ENCODE measurements around the gene PTCSC3. TPM values are rescaled to one million over a fixed set of nuclear protein-coding genes. Genes with fewer than 3 reads are reported as not detected.

The PTCSC3 gene
- total RNA-seq, 1 donor, result not detected

- Histone ChIP-seq H3K4me3 (ENCODE audit: insufficient read depth, low read length) (no peak overlapping the region), H3K27me3 (ENCODE audit: insufficient read depth, low read length) (no peaks in the 10 kb centered on the region), H3K9me3 (ENCODE audit: low read depth, low read length) (no peaks in the 10 kb centered on the region), H3K27ac (ENCODE audit: low read depth, low read length) (no peak overlapping the region), H2AFZ (ENCODE audit: low read length) (no peak overlapping the region), H3K79me2 (ENCODE audit: insufficient read depth, low read length) (no peaks in the 10 kb centered on the region), H3K4me1 (ENCODE audit: insufficient read depth, low read length) (no peaks in the 10 kb centered on the region), H3K36me3 (ENCODE audit: insufficient read depth, low read length) (no peaks in the 10 kb centered on the region), H3K4me2 (ENCODE audit: insufficient read depth, low read length) (no peak overlapping the region), H4K20me1 (ENCODE audit: insufficient read depth, low read length) (no peaks in the 10 kb centered on the region)
- DNase-seq (ENCODE audit: insufficient read length, low spot score, missing footprints), result no peak
- TF ChIP-seq CTCF (IDR thresholded peaks at IDR 0.05; ENCODE audit: extremely low read depth, low read depth, low read length), result no peak
Observed at GRCh38 chr14:36086629-36087395, 89.7 kb downstream of the PTCSC3 start.

- no peak overlapping the region for H3K4me3 ChIP-seq (ENCODE audit: insufficient read depth, low read length)
- H3K27ac ChIP-seq (ENCODE audit: low read depth, low read length), result no peak overlapping the region
- H3K9me3 ChIP-seq (ENCODE audit: low read depth, low read length), result no peaks in the 10 kb centered on the region
- no peaks in the 10 kb centered on the region for H3K36me3 ChIP-seq (ENCODE audit: insufficient read depth, low read length)
- H3K4me2 ChIP-seq (ENCODE audit: insufficient read depth, low read length), result no peak overlapping the region
- no peaks in the 10 kb centered on the region for H3K4me1 ChIP-seq (ENCODE audit: insufficient read depth, low read length)
- no peak for TF ChIP-seq CTCF (IDR thresholded peaks at IDR 0.05; ENCODE audit: extremely low read depth, low read depth, low read length)
- H2AFZ ChIP-seq (ENCODE audit: low read length), result no peak overlapping the region
- no peaks in the 10 kb centered on the region for H3K79me2 ChIP-seq (ENCODE audit: insufficient read depth, low read length)
- DNase-seq (ENCODE audit: insufficient read length, low spot score, missing footprints), result no peak
- no peaks in the 10 kb centered on the region for H3K27me3 ChIP-seq (ENCODE audit: insufficient read depth, low read length)
- H4K20me1 ChIP-seq (ENCODE audit: insufficient read depth, low read length), result no peaks in the 10 kb centered on the region
Observed at GRCh38 chr14:36085861-36086260, 90.7 kb downstream of the PTCSC3 start.

Other genes starting within 250 kb of the PTCSC3 start
- gene MBIP, start 143.9 kb upstream of the PTCSC3 start, total RNA-seq, result 17.4 and 20.9 TPM in 2 replicates

Data from osteoblast (primary cell).